ENCODE data around the gene FHIT. TPM values are rescaled to one million over a fixed set of nuclear protein-coding genes. Genes with fewer than 3 reads are reported as not detected.

The FHIT gene
- total RNA-seq, 2 experiments from 2014 or later = 7.6 to 7.9 TPM

DNA sequence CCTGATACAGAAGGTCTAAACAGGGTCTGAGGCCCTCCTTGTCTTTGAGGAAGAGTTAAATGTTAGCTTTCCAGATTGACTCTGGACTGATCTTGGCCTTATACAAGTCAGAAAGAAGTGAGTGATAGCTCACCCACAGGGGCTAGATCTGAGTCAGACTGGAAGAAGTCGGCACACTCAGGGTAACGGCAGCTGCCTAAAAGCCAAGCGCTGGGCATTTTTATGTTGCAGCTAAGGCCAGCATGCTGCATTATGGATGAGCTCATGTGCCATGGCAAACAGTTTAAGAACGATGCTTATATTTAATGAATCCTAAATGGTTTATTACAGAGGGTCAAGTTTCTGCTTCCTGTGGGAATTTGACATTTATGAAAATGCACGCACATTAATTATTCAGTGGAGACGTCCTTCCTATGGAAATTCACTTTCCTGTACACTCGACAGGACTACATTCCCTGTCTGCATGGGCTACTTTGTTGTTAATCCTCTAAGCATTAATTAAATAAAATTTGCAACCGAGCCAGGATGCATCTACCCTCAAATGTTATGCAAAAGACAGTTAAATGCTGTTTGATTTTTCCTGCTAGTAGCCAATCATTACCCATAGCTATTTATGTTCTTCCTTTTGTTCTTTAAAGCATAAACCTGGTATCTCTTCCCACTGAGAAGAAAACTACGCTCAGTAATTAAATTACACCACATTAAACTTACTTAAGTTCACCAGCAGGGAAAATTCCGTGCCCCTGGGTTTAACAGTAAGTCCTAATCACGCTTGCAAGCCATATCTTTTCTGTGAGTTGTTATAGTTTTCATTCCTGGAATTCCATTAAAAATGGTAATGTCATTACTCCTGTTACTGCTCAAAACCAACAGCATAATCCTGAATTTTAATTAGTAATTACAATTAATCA is 1438.8 kb downstream of the FHIT start:
- H3K27ac Mint-ChIP-seq = no peak overlapping the region
- H3K27me3 Mint-ChIP-seq = no peaks in the 10 kb centered on the region
- ChIA-PET POLR2A (no interaction called here), CTCF (interaction anchor here (1.8 to 2.9 kb wide), 2 partner anchors 45 kb away, joined by 6 to 13 read pairs; no protein-coding TSS in a partner anchor)
- DNase-seq = no peak
- no peaks in the 10 kb centered on the region for H3K36me3 Mint-ChIP-seq (ENCODE audit: low read depth)
- intact Hi-C loops (cut with micrococcal nuclease) = no loop called here
- H3K4me1 Mint-ChIP-seq (ENCODE audit: low read depth) = peaks cover 11% of the 10 kb centered on the region
- ATAC-seq = no peak
- H3K9me3 Mint-ChIP-seq = no peaks in the 10 kb centered on the region
- H3K4me3 Mint-ChIP-seq = no peak overlapping the region
- TF ChIP-seq, protein P1, sequence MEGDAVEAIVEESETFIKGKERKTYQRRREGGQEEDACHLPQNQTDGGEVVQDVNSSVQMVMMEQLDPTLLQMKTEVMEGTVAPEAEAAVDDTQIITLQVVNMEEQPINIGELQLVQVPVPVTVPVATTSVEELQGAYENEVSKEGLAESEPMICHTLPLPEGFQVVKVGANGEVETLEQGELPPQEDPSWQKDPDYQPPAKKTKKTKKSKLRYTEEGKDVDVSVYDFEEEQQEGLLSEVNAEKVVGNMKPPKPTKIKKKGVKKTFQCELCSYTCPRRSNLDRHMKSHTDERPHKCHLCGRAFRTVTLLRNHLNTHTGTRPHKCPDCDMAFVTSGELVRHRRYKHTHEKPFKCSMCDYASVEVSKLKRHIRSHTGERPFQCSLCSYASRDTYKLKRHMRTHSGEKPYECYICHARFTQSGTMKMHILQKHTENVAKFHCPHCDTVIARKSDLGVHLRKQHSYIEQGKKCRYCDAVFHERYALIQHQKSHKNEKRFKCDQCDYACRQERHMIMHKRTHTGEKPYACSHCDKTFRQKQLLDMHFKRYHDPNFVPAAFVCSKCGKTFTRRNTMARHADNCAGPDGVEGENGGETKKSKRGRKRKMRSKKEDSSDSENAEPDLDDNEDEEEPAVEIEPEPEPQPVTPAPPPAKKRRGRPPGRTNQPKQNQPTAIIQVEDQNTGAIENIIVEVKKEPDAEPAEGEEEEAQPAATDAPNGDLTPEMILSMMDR (IDR thresholded peaks at IDR 0.05) = no peak

DNA sequence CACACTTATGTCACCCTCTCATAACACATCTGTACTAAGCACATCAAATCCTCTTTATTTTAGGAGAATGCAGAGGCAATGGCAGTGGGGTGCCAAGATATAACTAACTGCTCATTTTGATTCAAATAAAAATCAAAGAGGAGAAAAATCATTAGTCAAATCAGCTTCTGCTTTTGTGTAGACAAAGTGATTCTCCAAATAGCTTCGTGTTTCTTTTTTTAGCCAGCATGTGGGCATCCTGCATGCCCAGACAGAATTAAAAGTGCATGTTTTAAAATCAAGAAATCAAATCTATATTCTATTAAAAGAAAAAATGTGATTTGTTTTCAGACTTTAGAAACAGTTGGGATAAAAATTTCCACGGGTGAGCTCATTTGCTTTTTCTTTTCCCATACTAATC is 1440.1 kb downstream of the FHIT start:
- Mint-ChIP-seq H3K9me3 (no peaks in the 10 kb centered on the region), H3K27me3 (no peaks in the 10 kb centered on the region), H3K4me1 (ENCODE audit: low read depth) (peaks cover 11% of the 10 kb centered on the region), H3K4me3 (no peak overlapping the region), H3K36me3 (ENCODE audit: low read depth) (no peaks in the 10 kb centered on the region), H3K27ac (no peak overlapping the region)
- ATAC-seq = no peak
- DNase-seq = no peak
- CTCF ChIA-PET = interaction anchor here (0.6 to 2.9 kb wide), 5 partner anchors 15 to 328 kb away, joined by 3 to 13 read pairs (median 4); no protein-coding TSS in a partner anchor
- POLR2A ChIA-PET = interaction anchor here (0.6 kb wide), 1 partner anchor 386 kb away, joined by 4 read pairs; no protein-coding TSS in a partner anchor
- TF ChIP-seq, protein P1 (IDR thresholded peaks at IDR 0.05) = no peak
- intact Hi-C loops (cut with micrococcal nuclease) = no loop called here

DNA sequence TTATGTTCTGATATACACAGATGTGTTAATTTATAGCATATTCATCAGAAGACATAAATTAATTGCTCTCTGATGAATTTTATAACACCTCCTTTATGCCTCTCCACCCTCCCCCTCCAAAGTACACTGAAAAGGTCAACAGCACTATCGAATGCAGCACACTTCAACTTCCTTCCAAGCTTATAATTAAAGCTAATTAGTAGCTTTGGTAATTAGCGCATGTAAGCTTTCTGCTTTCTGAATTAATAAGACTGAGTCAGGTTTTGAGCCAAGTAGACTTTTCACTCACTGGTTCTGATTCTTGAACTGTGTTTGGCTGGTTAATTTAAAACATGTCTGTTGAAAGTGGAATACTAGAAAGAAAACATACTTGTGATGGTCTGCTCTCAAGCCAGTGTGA is 1440.6 kb downstream of the FHIT start:
- CTCF ChIA-PET = interaction anchor here (1.1 to 2.9 kb wide), 6 partner anchors 10 to 298 kb away, joined by 3 to 13 read pairs (median 6); no protein-coding TSS in a partner anchor
- no peaks in the 10 kb centered on the region for H3K9me3 Mint-ChIP-seq
- intact Hi-C loops (cut with micrococcal nuclease) = no loop called here
- H3K4me3 Mint-ChIP-seq = no peak overlapping the region
- DNase-seq (no peak), ATAC-seq (no peak)
- TF ChIP-seq, protein P1 (IDR thresholded peaks at IDR 0.05) = no peak
- H3K27ac Mint-ChIP-seq = no peak overlapping the region
- POLR2A ChIA-PET = interaction anchor here (0.6 kb wide), 1 partner anchor 387 kb away, joined by 4 read pairs; no protein-coding TSS in a partner anchor
- peaks cover 11% of the 10 kb centered on the region for H3K4me1 Mint-ChIP-seq (ENCODE audit: low read depth)
- H3K36me3 Mint-ChIP-seq (ENCODE audit: low read depth) = no peaks in the 10 kb centered on the region
- H3K27me3 Mint-ChIP-seq = no peaks in the 10 kb centered on the region

DNA sequence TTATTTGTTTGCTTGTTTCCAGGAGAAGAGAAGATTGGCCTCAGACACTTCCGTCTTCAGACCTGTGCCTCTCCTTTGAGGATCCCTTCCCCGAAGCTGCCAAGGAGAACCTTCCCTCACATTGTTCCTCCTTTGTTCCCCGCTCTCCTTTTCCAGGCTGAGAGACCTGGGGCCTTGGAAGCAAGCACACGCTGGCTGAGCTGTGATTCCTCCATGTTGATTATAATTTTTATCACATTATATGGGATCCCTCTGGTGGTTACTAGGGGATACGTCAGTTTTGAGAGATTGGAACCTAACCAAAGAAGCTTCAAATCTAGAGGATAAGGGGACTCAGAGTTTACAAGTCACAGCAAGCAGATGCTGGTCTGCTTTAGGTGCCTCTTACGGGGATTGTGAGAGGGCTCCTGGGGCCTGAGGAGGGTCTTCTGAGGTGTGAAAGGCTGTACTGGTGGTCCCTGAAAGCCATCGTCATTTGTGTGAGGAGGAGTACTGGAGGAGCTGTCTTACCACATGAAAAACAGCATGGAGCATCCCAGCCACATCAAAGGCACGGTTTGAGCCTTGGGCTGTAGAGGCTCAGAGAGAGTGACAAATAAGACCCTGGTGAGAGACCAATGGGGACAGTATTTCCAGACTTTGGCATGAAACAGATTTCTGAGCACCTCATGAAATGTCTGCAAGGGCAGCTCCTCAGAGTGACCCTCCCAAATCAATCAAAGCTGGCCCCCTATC is 1441.4 kb downstream of the FHIT start:
- intact Hi-C loops (cut with micrococcal nuclease) = no loop called here
- Mint-ChIP-seq H3K4me3 (no peak overlapping the region), H3K27ac (no peak overlapping the region), H3K9me3 (no peaks in the 10 kb centered on the region), H3K4me1 (ENCODE audit: low read depth) (peaks cover 11% of the 10 kb centered on the region), H3K36me3 (ENCODE audit: low read depth) (no peaks in the 10 kb centered on the region), H3K27me3 (no peaks in the 10 kb centered on the region)
- CTCF ChIA-PET = interaction anchor here (0.7 to 2.9 kb wide), 8 partner anchors 10 to 499 kb away, joined by 3 to 13 read pairs (median 4); no protein-coding TSS in a partner anchor
- POLR2A ChIA-PET = no interaction called here
- ATAC-seq (no peak), DNase-seq (no peak)
- TF ChIP-seq, protein P1 (IDR thresholded peaks at IDR 0.05) = peak; percentile 29

Data from activated CD8-positive, alpha-beta T cell treated with anti-CD3 and anti-CD28 coated beads for 36 hours (primary cell).